HG03196 (cell line): ENCODE results near the gene AGAP1.

Experiments used
- ATAC-seq: cut with Tn5 transposase; IDR thresholded peaks from one replicate; pipeline ENCODE4 v1.9.1; 2021; ENCODE audit not compliant: unreplicated experiment

The AGAP1 gene

DNA sequence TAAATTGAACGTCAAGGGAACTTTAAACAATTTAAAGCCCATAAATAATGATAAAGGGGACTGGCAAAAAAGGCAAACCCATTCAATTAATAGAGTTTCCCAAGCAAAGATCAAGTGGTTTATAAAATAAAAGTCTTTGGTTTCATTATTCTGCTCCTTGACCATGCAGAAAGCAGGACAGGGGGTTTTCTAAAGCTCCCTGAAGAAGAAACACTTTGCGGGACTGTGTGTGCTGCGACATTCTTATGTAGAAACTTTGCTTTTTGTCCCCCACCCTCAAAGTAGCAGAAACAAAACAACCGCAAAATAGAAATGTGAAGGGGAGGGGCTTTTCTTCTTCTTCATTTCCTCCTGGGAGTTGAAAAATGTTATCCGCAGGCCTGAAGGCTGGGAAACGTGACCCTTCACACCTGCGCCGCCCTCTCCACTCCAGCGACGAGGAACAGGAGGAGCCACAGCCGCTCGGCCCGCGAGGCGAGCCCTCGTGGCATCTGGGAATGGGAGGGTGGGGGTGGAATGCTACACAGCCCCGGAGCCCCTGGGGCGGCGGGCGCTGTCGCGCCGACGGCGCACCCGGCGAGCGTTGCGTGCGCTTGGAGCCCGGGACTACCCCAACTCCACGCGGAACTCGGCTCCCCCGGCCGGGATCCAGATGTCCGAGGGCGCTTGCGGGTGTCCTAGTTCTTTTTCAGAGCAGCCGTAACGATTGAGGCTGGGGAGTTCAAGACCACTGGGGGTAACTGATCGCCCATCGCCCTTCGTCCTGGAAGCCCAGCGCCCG lies 678.6 kb downstream of the AGAP1 start:
- ATAC-seq: no peak

DNA sequence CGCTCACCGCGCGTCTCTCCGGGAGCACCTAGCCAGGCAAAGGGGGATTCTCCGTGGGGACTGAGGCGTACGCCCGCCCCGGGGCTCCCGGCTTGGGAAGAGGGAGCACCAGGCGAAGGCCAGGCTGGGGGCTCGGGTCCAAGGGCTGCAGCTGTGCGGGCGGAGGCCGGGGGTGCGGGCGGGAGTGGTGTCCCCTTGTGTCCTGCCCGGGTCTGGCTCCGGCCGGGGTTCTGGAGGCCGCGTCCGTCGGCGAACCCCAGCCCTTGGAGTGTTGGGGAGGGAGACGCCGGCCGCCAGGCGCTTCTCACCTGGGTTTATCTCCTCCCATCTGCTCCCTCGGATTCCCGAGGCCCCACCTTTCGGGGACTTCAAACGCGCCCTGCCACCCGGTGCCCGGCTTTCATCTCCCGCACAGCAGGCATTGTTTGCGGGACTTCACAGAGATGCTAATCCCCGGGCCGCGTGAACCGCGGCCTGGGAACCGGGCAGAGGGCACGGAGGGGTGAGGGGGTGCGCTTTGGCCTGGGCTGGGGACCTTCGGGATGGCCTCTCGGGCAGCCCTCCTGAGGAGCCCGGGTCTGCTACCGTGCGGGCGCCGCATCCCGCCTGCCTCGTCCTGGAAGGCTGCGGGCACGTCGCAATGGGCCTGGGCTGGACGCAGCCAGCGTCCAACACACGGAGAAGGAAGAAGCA lies 679.3 kb downstream of the AGAP1 start:
- no peak for ATAC-seq

DNA sequence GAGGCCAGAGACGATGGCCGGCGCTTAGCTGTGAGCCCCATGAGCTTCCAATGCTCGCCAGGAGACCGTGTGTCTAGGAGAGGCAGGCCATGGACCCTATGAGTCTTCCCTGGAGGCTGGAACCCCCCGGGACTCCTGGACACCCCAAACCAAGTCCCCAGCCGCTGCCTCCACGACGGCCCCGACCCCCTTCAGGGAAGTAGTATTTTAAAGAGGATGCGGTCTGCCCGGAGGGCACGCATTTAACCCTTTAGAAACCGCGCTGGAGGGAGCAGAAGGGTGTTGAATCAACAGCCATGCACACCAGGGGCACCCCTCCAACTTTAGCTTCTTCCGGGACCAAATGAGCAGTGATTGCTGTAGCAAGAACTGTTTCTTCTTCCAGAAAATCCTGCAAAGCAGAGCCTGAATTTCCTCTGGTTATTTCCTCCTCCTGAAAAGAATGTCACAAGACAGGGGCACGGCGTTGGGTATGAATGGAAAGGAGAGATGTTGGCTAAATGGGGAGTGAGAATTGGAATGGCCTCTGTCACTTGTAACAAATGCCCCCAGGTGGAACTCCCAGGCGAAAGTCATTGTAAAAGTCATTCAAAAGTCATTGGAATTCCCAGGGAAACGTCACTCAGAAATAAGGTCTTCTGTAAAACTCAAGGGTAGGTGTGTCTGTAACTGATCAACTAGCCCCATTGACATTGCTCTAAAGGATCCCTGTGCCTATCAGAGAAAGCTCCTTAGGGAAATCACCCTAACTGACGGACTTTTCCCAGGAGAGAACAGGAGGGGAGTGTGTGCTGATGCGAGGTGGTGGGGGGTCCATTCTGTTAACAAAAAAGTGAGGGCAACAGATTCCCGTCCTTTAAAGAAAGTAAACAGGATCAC lies 680.1 kb downstream of the AGAP1 start:
- no peak for ATAC-seq

DNA sequence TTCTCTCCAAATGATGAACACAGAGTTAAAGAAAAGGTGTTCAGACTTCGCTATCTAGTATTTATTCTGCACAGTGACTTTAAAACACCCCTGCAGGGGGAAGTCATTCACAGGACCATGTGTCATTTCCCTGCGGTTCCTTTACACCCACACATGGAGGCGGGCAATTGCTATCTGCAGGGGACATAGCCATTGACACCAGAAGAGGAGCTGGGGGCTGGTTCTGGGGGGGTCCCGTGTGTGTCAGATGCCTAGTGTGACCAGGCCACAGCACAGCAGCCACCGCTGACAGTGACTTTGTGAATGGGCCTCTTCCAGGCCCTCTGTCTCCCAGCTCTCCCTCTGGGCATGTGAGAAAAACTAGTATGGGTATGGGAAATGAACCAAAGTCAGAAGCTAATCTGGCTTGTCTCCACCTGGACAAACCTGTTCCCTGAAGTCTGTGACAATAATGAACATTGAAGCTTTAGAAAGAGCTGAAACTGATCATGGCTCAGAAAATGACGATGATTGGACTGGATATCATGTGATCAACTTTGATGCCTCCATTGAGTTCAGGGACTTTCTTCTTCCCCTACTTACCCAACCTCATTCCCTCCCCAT lies 681.8 kb downstream of the AGAP1 start:
- ATAC-seq: no peak

DNA sequence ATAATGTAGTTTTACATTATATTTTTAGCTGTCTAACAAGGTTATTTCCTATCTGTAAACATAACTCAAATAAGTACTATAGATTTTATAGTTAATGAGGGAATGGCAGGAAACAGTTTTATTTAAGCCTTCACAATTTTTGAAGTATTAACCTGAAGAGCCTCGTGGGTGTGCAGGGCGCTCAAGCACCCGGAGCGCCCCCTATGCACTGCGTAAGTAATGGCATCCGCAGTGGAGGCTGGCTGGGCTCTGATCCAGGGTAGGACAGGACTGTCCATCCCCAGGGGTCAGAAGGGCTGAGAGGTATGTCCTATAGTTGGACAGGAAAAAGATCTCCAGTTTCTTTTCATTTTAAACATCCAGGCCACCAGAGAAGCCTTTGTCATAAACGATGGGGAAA lies 682.6 kb downstream of the AGAP1 start:
- ATAC-seq: no peak

DNA sequence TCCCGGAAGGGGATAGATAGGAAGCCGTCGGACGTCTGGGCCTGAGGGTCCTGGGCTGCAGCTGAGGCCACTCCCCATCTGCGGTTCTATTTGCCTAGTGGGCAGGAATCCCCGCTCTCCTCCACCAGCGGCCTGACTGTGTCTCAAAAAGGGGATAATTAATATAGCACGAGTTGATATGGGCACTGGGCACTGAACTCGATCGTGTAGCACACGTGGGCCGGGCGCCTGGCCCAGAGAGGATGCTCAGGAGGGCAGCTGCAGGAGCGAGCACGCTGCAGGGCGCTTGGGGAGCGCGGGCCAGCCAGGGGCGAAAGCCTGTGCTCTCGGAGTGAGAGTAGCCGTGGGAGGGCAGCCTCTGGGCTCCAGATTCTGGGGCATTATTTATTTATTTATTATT lies 683.1 kb downstream of the AGAP1 start:
- no peak for ATAC-seq

DNA sequence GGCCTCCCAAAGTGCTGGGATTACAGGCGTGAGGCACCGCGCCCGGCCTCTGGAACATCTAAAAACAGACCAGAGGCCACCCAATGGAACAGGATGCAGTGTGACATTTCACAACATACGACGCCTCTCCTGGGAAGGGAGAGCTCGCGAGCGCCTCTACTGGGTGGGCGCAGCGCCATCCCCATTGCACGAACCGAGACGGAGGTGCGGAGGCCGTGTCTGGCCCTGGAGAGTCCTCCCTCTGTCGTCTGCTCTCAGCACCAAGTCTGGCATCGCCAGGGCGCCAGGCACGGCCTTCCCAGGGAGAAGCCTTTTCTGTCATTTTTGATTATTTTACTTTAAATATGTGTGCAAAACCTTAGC lies 683.7 kb downstream of the AGAP1 start:
- ATAC-seq: no peak

DNA sequence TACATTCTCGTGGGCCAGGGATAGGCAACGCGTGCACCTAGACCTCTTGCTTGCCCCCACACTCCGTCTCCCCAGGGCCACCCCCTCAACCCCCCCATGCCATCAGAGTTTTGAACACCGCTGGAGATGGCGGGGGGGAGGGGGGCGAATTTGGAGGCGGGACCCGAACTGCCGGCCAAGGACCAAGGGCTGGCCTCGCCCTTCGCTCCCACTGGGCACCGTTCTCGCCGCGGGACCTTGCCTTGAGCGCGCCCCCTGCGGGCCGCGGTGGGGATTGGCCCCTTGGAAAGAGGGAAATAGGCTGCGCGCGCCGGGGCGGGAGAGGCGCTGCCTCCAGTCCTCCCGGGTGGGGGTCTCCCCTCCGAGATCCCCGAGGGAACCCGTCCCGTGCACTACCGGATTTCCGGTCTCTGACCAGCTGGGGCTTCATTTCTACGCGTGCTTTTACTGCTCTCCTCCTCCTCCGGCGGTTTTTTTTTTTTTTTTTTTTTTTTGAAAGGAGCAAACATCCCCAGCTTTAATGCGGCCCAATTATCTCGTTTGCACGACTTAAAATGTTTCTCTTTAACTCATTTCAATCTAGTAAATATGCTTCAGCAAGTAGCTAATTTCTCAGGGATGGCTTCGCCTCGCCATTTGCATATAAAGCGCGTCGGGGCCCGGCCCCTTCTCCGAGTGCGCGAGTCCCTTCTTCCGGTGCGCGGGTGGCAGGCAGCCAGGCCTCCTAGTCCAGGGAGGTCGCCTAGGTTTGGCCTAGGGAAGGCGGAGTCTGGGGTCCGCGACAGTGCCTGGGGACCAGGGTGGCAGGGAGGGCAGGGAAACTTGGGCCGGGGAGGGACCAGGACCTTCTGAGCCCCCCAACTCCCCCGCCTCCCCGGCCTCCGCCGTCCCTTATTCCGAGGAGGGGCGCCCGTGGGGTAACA lies 684.4 kb downstream of the AGAP1 start:
- no peak for ATAC-seq

DNA sequence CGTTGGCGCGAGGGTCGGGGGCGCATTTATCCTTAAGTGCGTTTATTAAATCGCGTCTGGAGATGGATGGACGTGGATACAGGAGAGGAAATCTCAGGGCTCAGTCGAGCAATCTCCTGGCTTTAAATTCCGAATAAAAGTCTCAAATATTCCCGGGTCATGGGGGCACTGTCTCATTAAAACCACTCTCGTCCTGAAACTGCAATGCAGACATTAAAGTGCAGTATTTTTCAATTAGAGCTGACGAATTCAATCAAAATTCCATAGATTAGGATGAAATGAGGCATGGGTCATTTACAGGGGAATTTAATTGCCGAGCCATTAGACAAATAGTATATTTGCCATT lies 685.0 kb downstream of the AGAP1 start:
- ATAC-seq: no peak

DNA sequence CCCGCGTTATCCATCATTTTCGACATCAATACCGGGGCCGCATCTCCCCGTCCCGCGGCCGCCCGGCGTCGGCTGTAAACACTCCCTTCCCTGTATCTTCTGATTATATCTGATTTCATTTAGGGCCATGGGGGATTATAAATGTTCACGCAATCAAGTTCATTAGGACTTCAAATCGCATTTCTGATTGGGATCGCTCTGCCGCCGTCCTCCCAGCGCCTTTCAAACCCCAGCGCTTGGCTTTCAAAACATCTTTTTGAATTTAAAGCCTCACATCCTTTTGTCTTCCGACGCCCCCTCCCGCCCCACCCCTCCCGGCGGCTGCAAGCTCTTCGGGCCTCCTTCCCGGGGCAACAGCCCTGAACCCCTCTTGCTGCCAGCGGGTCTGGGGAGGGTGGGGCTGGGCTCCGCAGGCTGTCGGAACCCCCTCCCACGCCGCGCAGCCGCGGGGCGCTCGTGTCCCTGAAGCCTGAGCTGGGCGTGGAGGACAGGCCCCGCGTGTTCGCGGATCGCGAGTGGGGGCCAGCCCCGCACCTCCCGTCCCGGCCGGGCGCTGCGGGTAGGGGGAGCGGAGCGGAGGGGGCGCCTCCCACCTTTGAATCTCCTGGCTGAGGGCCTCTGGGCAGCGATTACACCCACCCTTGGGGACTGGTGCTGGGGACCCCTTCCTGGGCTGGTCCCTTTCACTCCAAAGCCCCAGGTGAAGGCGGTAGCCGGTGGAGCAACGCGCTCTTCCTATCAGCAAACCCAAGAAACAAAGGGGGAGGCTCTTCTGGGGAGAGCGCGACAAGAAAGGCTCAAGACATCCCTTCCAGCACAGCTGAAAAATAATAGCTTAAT lies 685.6 kb downstream of the AGAP1 start:
- ATAC-seq: no peak

DNA sequence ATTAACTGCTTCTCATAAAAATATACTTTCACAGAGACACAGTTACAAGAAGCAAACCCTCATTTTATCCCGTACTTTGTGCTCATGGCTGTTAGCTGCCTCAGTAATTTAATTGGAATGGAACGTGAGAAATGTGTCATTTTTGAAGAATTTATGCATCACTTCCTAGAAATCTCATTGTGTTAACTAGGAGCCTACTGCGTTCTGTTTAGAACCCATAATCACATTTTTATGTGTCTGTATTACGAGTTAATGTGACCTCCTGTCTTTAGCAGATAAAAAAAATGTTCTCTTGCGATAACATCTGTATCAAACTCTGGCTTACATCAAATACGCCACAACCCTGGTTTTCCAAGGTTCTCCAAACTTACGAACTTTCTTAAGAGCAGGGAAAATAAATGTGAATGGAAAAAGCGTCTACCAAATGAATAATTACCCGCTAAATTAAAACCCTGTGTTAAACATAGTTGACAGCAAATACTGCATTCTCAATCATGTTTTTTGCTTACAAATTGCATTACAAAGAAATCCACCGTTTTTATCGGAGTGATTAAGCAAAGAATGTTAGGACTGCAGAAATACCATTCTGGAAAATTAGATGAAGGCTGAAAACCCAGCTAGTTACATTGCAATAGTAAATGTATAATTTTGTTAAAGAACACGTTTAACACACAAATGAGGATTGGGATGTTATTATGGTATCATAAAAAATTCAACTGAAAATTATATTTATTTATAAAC lies 686.4 kb downstream of the AGAP1 start:
- ATAC-seq: no peak

DNA sequence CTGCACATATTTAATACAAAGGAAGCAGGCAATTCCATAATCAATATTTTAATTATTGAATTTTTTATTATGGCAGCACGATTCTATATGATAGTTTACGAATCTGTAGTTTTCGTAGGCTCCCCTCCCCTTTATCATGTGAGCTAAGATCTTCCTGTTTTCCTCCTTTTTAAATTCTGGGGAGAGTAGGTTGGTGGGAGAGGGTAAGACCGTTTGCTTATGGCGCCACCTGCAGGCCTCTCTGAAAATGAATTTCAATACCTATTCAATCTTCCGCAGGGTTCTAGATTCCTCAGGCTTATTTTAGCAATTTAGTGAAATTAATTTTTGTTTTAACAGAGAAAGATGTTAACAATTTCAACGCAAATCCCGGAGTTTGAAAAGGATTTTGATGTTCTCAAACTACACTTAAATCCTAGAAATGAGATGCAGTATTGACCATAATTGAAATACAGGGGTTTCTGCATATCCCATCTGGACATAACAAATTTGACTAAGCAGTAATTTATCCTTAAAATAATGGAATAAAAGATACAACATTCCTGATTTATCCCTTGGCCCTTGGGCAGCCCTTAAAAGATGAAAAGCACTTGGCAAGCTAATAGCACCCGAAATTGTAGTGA lies 687.1 kb downstream of the AGAP1 start:
- no peak for ATAC-seq
